ENCODE results near the gene IFNLR1.
A peak's percentile ranks its signal among the peaks of the same experiment; 100 is the strongest.

GRCh38 chr1:24155011-24155782, 31.9 kb downstream of the IFNLR1 start:
- no peak for TF ChIP-seq MAFK (IDR thresholded peaks at IDR 0.05; ENCODE audit: low read depth, low read length)
- 0 out of 2 replicates have a peak, but pooled peaks have one; percentile 14 for TF ChIP-seq YY1 (IDR thresholded peaks at IDR 0.05; ENCODE audit: low read depth, low read length)
- peak; percentile 61 to 77 (median 68) for TF ChIP-seq CTCF (IDR thresholded peaks at IDR 0.05; ENCODE audit: control extremely low read depth in 1 of 3, insufficient read depth in 1 of 3, low read depth in 1 of 3, low read length in 3 of 3)
- TF ChIP-seq POLR2AphosphoS5 (IDR thresholded peaks at IDR 0.05; ENCODE audit: low read depth, low read length), result no peak
- no peak for TF ChIP-seq EZH2 (IDR thresholded peaks at IDR 0.05; ENCODE audit: low read depth, low read length, severe bottlenecking)

Data from H1 (cell line).